SH-SY5Y (cell line): Measurements from ENCODE around the gene AP3M1.

Experiments
- GATA2 ChIP-seq: IDR thresholded peaks from 2 replicates; pipeline ENCODE4 v1.6.1; 2011; ENCODE audit warnings: mild to moderate bottlenecking, low read depth, low read length
- GATA3 ChIP-seq: IDR thresholded peaks from 2 replicates; pipeline ENCODE4 v1.6.1; 2011; ENCODE audit warnings: low read depth, mild to moderate bottlenecking, low read length, moderate library complexity

Gene AP3M1

DNA sequence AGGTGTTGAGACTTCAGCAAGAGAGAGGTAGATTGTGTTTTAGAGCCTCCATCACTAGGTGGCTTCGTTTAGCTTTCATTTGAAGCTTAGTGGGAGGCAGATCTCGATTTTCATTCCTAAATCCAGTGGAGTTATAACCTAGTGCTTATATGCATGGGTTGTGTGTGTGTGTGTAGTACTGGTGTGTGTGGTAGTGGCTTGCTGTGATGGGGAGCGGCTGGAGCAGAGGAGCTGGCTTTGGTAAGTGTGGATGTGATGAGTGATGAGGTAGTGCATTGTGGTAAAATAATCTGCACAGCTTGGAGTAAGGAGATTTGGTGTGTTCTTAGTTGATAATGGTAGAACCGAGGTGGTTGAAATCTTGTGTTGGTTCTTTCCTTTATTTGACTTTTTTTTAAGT lies 43.2 kb downstream of the AP3M1 start:
- TF ChIP-seq GATA3 (no peak), GATA2 (no peak)

DNA sequence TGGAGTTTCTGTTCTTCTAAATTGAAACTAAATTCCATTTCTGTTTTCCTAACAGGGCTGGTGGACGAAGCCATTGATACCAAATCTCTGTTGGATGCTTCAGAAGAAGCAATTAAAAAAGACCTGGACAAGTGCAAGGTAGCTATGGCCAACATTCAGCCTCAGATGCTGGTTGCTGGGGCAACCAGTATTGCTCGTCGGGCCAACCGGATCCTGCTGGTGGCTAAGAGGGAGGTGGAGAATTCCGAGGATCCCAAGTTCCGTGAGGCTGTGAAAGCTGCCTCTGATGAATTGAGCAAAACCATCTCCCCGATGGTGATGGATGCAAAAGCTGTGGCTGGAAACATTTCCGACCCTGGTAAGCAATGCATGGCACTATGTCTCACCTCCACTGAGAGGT lies 45.6 kb downstream of the AP3M1 start:
- TF ChIP-seq GATA3 (no peak), GATA2 (no peak)

DNA sequence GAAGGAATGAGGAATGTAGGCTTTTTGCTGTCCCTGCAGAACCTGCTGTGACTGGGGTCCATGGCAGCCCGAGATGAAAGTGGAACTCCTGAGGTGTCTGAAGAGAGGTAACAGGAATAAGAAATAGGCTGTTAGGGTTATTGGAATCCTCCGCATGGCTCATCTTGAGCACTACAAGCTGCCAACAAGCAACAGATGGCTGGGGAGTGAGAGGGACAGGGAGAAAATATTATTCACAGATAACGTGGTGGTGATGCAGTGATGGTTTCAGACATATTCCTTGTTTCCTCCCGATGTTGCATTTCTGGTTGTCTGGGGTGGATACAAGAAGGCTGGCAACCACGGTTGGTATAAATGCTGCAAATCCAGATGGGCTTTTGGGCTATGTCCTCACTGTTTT lies 46.1 kb downstream of the AP3M1 start:
- TF ChIP-seq GATA2 (no peak), GATA3 (no peak)

DNA sequence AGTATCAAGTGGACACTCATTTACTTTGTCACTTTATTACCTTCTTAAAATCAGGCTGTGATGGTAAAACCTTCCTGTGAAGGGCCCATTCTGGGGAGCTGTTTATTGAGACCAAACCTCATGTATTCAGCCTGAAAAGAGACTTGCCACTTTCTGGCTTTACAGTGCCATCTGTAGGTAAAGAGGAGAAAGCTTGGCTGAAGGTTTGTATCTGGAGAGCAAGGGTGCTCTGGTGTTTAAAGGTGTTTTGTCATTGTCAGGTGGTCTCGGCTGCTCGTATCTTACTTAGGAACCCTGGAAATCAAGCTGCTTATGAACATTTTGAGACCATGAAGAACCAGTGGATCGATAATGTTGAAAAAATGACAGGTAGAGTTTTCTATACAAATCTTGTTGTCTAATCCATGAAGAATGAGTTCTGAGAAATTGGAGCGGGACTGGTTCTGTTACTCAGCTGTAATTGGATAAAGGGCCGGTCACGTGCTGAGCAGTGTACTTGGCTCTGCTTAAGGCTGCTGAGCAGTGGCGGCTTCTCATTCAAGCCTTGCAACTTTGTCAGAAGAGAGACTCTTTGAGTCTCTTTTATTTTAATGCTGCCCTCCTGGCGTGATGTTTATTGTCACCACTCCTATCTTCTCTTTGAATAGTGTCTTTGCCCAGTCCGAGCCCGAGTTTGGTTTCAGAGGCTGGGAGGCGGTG lies 46.9 kb downstream of the AP3M1 start:
- no peak for TF ChIP-seq GATA3
- no peak for TF ChIP-seq GATA2

DNA sequence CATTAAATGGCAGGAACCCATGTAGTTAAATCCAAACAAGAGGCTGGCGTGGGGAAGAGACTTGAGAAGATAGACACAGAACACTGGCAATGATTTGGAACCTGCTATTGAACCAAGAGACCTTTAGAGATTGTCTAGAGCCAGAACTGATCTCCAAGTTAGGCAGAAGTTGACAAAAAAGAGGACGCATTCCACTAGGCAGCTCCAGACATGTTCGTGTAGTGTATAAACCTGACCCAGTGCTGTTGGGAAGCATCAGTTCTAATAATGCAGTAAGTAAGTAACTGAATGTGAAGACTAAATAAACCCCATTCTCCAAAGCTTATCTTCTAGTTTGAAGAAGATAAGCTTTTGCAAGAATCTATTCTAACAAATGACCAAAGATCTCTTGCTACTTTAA lies 50.8 kb downstream of the AP3M1 start:
- TF ChIP-seq GATA2 (no peak), GATA3 (no peak)

DNA sequence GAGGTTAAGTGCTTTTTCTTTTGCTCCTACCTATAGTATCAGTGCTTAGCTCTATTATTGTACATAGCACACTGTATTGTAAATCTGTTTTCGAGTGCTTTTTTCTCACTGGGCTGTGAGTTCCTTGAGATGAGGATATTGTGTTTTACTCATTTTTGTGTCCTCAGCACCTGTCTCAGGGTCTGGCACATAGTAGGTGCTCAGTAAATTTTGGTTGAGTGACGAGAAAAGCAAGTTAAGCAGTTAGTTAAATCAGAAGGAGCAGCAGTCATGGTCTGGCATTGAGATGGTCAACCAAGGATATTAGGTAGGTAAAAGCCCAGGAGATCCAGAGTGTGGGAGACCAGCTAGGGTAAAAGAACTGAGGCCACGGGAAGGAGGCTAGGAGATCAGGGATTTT lies 51.2 kb downstream of the AP3M1 start:
- TF ChIP-seq GATA2 = no peak

DNA sequence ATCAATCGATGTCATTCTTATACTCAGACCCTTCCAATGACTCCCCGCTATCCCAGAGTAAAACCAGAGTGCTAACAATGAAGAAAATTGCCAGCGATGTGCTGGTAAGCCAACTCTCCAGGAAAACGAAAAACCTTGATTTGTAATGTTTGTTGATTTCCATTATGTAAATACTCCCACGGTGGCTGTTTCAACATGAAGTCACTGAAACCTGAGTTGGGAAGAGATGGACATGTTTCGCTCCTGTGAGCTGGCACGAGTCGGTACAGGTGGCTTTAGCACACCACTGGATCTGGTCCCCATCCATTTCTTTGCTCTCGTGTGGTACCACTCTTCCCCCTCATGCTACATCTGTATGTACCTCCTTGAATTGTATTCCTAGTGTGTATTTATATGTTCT lies 52.9 kb downstream of the AP3M1 start:
- TF ChIP-seq GATA3 = no peak
- no peak for TF ChIP-seq GATA2

DNA sequence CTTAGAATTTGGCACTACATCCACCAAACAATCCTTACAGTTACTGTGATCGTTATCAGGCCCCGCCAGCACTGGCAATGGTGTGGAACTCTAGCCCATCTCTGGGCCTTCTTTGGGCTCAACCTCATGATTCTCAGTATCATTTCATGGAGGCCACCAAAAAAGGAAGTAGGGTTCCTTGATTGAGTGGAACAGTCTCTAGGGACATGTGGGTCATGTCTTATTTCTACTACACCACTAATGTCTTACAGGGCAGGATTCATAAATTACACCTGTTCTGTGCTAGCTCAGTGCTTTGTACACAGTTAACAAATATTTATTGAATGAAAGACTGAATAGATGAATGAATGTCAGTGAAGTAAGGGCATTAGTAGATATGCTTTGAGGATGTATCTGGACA lies 53.9 kb downstream of the AP3M1 start:
- TF ChIP-seq GATA2 (no peak), GATA3 (no peak)

DNA sequence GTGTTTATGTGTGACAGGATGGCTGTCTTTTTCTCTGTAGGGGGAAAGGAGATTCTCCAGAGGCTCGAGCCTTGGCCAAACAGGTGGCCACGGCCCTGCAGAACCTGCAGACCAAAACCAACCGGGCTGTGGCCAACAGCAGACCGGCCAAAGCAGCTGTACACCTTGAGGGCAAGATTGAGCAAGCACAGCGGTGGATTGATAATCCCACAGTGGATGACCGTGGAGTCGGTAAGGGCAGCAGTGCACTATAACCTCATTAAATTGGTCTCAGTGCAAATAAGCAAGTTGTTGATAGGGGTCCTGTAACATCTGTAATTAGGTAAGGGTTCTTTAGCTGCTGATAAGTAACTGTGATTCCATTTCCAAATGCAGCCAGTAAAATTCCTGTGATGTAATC lies 56.4 kb downstream of the AP3M1 start:
- TF ChIP-seq GATA3 (no peak), GATA2 (no peak)

DNA sequence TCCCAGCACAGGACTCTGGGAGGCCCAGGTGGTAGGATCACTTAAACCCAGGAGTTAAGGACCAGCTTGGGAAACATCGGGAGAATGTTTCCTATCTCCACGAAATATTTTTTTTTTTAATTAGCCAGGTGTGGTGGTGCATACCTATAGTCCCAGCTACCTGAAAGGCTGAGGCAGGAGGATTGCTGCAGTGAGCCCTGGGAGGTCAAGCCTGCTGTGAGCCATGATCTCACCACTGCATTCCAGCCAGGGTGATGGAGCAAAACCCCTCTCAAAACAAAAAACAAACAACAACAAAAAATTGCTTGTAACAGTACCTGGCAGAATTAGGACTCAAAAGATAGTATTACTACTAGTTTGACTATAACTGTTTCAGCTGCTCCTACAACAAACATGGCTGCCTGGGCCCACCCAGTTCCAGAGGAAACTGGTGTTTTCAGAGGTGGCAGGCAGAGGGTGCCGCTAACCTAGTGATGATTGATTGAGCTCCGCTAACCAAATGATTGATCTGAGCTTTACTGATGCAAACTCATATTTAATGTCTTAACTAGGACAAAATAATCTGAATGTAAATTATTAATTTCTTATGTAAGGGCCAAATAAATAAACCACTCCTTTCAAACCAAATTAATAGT lies 57.0 kb downstream of the AP3M1 start:
- TF ChIP-seq GATA2 (no peak), GATA3 (no peak)

DNA sequence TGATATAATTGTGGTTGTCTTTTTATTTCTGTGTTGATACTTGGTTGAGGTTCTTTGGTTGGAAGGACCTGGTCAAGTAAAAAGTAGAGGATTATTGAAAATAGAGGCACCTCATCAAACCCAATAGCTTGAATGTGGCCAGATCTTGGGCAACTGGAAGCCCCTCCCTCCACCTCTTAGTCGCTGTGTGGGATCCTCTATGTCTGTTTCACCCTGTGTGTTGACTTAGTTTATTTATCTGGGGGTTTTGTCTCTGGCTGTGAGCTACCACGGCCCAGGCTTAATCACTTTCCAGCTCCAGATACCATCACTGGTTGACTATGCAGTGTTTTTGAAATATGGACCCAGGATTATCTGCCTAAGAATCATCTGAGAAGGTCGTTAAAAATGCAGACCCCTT lies 58.3 kb downstream of the AP3M1 start:
- TF ChIP-seq GATA2 = no peak
- TF ChIP-seq GATA3 = no peak

DNA sequence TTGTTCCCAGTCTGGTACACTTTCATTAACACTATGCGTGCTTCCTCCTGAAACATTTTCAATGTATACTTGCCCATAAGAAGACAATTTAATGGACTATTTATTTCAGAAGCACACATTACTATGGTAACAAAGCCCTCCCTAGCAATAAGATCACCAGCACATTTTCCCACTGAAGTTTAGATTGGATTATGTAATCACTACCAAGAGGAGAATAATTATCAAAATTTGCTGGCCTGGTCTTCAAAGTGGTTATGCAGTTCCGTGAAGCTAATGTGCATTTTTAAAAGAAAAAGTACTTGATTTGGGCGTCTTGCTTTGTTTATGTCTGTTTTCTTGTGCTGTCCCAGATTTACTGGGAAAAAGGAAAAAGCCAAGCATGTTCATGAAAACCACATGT lies 61.9 kb downstream of the AP3M1 start:
- TF ChIP-seq GATA2 (no peak), GATA3 (no peak)

DNA sequence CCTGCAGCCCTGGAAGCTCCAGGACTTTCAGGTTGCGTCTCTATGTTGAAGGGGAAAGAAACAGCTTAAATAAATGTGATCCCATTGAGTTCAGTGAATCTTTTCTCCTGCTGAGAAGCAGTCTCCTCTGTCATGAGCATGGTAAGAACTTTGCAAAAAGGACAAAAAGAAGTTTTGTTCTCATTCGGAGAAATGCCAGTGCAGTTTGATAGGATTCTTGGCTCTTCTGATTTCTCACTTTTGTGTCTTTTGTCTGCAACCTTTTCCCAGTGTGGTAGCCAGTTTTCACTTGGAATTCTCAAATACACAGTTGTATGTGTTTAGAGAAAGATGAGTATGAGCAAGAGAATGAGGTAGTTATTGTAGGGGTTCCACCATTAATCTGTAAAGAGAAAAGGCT lies 64.3 kb downstream of the AP3M1 start:
- no peak for TF ChIP-seq GATA3
- no peak for TF ChIP-seq GATA2

DNA sequence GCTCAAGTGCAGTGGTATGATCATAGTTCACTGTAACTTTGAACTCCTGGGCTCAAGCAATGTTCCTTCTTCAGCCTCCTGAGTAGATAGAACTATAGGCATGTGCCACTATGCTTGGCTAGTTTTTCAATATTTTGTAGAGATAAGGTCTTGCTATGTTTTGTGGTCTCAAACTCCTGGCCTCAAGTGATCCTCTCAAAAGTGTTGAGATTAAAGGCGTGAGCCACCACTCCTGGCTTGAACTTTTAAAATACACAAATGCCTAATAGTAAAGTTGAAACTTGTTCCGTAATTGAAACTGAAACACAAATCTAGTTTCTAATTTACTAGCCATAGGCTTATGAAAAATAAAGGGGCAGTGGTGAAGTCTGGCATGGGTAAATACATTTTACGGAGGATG lies 65.7 kb downstream of the AP3M1 start:
- TF ChIP-seq GATA3 (no peak), GATA2 (no peak)

DNA sequence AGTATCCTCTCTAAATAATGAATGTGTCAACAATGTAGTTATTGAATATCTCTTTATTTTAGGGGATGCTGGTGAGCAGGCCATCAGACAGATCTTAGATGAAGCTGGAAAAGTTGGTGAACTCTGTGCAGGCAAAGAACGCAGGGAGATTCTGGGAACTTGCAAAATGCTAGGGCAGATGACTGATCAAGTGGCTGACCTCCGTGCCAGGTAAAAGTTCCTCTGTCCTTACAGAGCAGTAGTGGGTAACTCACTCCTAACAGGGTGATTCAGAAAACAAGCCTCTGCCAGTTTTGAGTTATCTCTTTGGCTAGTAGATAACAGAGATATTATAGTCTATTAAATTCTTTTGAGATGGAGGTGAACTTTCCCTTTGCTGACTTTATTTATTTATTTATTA lies 67.3 kb downstream of the AP3M1 start:
- TF ChIP-seq GATA3 (no peak), GATA2 (no peak)
